GM23338 (cell line): ENCODE results near the gene LCNL1. TPM values are rescaled to one million over a fixed set of nuclear protein-coding genes. Genes with fewer than 3 reads are reported as not detected.

Experiments used
- ATAC-seq: fragments of 200-7000 bp; cut with Tn5 transposase; 3 replicates; pipeline ENCODE4 v1.9.1; 2020
- DNase-seq: peaks from one replicate; pipeline ENCODE4 v3.0.0-alpha.2; 2015; ENCODE audit warnings: low spot score
- H2AFZ ChIP-seq: fragments of 200-600 bp; sonication (generic); 2 replicates; pipeline ENCODE4 v1.8.0; 2016; ENCODE audit warnings: antibody characterized with exemption, mild to moderate bottlenecking, moderate library complexity
- H3F3A ChIP-seq: fragments of 200-600 bp; sonication (generic); replicated peaks from 2 replicates; pipeline ENCODE4 v1.8.0; 2017; ENCODE audit warnings: antibody characterized with exemption, mixed run types, low read depth
- H3K27ac ChIP-seq: fragments of 200-600 bp; sonication (generic); 2 replicates; pipeline ENCODE4 v1.6.1; 2016; ENCODE audit warnings: low read depth
- H3K27me3 ChIP-seq: fragments of 200-600 bp; sonication (generic); 2 replicates; pipeline ENCODE4 v1.8.0; 2016; ENCODE audit warnings: mild to moderate bottlenecking, mixed run types, moderate library complexity; ENCODE audit not compliant: insufficient read depth
- H3K36me3 ChIP-seq: fragments of 200-600 bp; sonication (generic); 2 replicates; pipeline ENCODE4 v1.8.0; 2016; ENCODE audit warnings: mild to moderate bottlenecking; ENCODE audit not compliant: insufficient read depth
- H3K4me1 ChIP-seq: fragments of 200-600 bp; sonication (generic); 2 replicates; pipeline ENCODE4 v1.8.0; 2016; ENCODE audit warnings: mild to moderate bottlenecking, moderate library complexity; ENCODE audit not compliant: insufficient read depth
- H3K4me2 ChIP-seq: fragments of 200-600 bp; sonication (generic); 2 replicates; pipeline ENCODE4 v1.7.1; 2017; ENCODE audit warnings: mixed run types
- H3K4me3 ChIP-seq: fragments of 200-600 bp; sonication (generic); 2 replicates; pipeline ENCODE4 v1.6.1; 2016; ENCODE audit warnings: mixed run types
- H3K79me2 ChIP-seq: fragments of 200-600 bp; sonication (generic); replicated peaks from 2 replicates; pipeline ENCODE4 v1.8.0; 2017; ENCODE audit warnings: mild to moderate bottlenecking; ENCODE audit not compliant: insufficient read depth
- H3K9me2 ChIP-seq: fragments of 200-600 bp; sonication (generic); 2 replicates; pipeline ENCODE4 v1.8.0; 2017; ENCODE audit not compliant: insufficient read depth
- H4K20me1 ChIP-seq: fragments of 200-600 bp; sonication (generic); replicated peaks from 2 replicates; pipeline ENCODE4 v1.8.0; 2017; ENCODE audit warnings: mild to moderate bottlenecking; ENCODE audit not compliant: insufficient read depth
- H3K27ac Mint-ChIP-seq: 2 replicates; pipeline ENCODE4 v1.8.0; 2020; ENCODE audit warnings: inconsistent platforms, mild to moderate bottlenecking, moderate library complexity, mixed read lengths
- H3K27me3 Mint-ChIP-seq: 3 replicates; pipeline ENCODE4 v1.8.0; 2022; ENCODE audit warnings: low read depth, mild to moderate bottlenecking, moderate library complexity, mixed read lengths, inconsistent platforms; ENCODE audit not compliant: insufficient read depth, poor library complexity
- H3K36me3 Mint-ChIP-seq: 3 replicates; pipeline ENCODE4 v1.8.0; 2021; ENCODE audit warnings: low read depth, mild to moderate bottlenecking, inconsistent platforms, moderate library complexity, mixed read lengths
- H3K4me1 Mint-ChIP-seq: 3 replicates; pipeline ENCODE4 v1.8.0; 2020; ENCODE audit warnings: mild to moderate bottlenecking, inconsistent platforms, mixed read lengths
- H3K4me3 Mint-ChIP-seq: 3 replicates; pipeline ENCODE4 v1.8.0; 2021; ENCODE audit warnings: moderate library complexity, mild to moderate bottlenecking, inconsistent platforms, mixed read lengths
- H3K9me3 Mint-ChIP-seq: 3 replicates; pipeline ENCODE4 v1.8.0; 2020; ENCODE audit warnings: moderate library complexity, mild to moderate bottlenecking, inconsistent platforms, mixed read lengths
- CREB1 ChIP-seq: fragments of 250-450 bp; sonication (Bioruptor Pico); IDR thresholded peaks from 2 replicates; pipeline ENCODE4 v1.5.0; 2020; ENCODE audit warnings: low read depth, mild to moderate bottlenecking, moderate library complexity
- CTCF ChIP-seq, 2 experiments: fragments of 200-600 bp in 1 of 2; sonication (generic) in 1 of 2; conservative IDR thresholded peaks; 2 replicates each; pipeline versions ENCODE4 v1.5.1 to v1.6.1; 2016 to 2017; ENCODE audit warnings: antibody characterized with exemption in 2 of 2, low read depth in 2 of 2, mild to moderate bottlenecking in 2 of 2, moderate library complexity in 1 of 2
- ETS1 ChIP-seq: IDR thresholded peaks from 2 replicates; pipeline ENCODE4 v1.6.1; 2016; ENCODE audit warnings: antibody characterized with exemption
- EZH2 ChIP-seq: fragments of 200-600 bp; sonication (generic); IDR thresholded peaks from one replicate; pipeline ENCODE4 v1.8.0; 2017; ENCODE audit warnings: antibody characterized with exemption, mild to moderate bottlenecking, low read depth; ENCODE audit not compliant: unreplicated experiment
- EZH2phosphoT487 ChIP-seq: fragments of 200-600 bp; sonication (generic); IDR thresholded peaks from one replicate; pipeline ENCODE4 v1.8.1; 2018; ENCODE audit warnings: antibody characterized with exemption; ENCODE audit not compliant: unreplicated experiment
- JUNB ChIP-seq: IDR thresholded peaks from one replicate; pipeline ENCODE4 v1.6.1; 2016; ENCODE audit warnings: antibody characterized with exemption; ENCODE audit not compliant: unreplicated experiment
- NANOG ChIP-seq: IDR thresholded peaks from 2 replicates; pipeline ENCODE4 v1.6.1; 2016; ENCODE audit warnings: antibody characterized with exemption, borderline replicate concordance
- POLR2AphosphoS5 ChIP-seq: IDR thresholded peaks from 2 replicates; pipeline ENCODE4 v1.6.1; 2016; ENCODE audit warnings: antibody characterized with exemption, low read depth
- REST ChIP-seq: IDR thresholded peaks from one replicate; pipeline ENCODE4 v1.6.1; 2018; ENCODE audit warnings: antibody characterized with exemption; ENCODE audit not compliant: unreplicated experiment
- STAT1 ChIP-seq: IDR thresholded peaks from one replicate; pipeline ENCODE4 v1.6.1; 2016; ENCODE audit warnings: antibody characterized with exemption; ENCODE audit not compliant: unreplicated experiment
- ZNF114 ChIP-seq: fragments of 250-450 bp; sonication (Bioruptor Pico); IDR thresholded peaks from 2 replicates; pipeline ENCODE4 v1.5.0; 2020; ENCODE audit warnings: mild to moderate bottlenecking, moderate library complexity
- ZNF331 ChIP-seq: fragments of 250-450 bp; sonication (Bioruptor Pico); IDR thresholded peaks from 2 replicates; pipeline ENCODE4 v1.5.0; 2020; ENCODE audit warnings: low read depth, mild to moderate bottlenecking, moderate library complexity
- ZNF462 ChIP-seq: fragments of 250-450 bp; sonication (Bioruptor Pico); IDR thresholded peaks from 2 replicates; pipeline ENCODE4 v1.5.0; 2020; ENCODE audit warnings: mild to moderate bottlenecking, moderate library complexity
- polyA plus RNA-seq: library from polyadenylated mRNA; unstranded; fragments of >200 nt; fragmentation: Nextera tagmentation; extraction: Ambion mirVana; gene quantifications from 2 replicates; pipeline ENCODE4 v1.2.1, GENCODE V29; 2016
- total RNA-seq: library from RNA; depleted of rRNA; stranded (reverse); fragments of >200 nt; shearing (Covaris generic); gene quantifications from 2 replicates; pipeline ENCODE4 v1.2.3, GENCODE V29; 2014

The LCNL1 gene
- total and polyA plus RNA-seq, 2 experiments from 2014 or later = 0.11 TPM; not detected in 1

- no peak for TF ChIP-seq NANOG
Observed at GRCh38 chr9:136964171-136964689, 18.6 kb upstream of the LCNL1 start (continued).

- TF ChIP-seq EZH2 (no peak), ZNF331 (CRISPR knock-in tag) (no peak), CREB1 (CRISPR knock-in tag) (no peak), NANOG (no peak), CTCF (conservative IDR thresholded peaks at IDR 0.05; ENCODE audit: low read depth in 2 of 2) (no peak), STAT1 (no peak), ZNF114 (CRISPR knock-in tag) (no peak), ETS1 (no peak), ZNF462 (CRISPR knock-in tag) (no peak), REST (no peak), POLR2AphosphoS5 (no peak), JUNB (no peak), EZH2phosphoT487 (no peak)
- no peaks in the 10 kb centered on the region for H3K27me3 ChIP-seq
- no peak overlapping the region for H3K4me3 ChIP-seq
- peaks cover 9% of the 10 kb centered on the region for H3K4me1 ChIP-seq
- H3K4me2 ChIP-seq = no peak overlapping the region
- no peak overlapping the region for H3K27ac ChIP-seq
- no peaks in the 10 kb centered on the region for H3K36me3 Mint-ChIP-seq
- H3K9me3 Mint-ChIP-seq = no peaks in the 10 kb centered on the region; the same call in 2 of the 3 replicates
- H3K9me2 ChIP-seq = no peaks in the 10 kb centered on the region
- no peak overlapping the region for H3K27ac Mint-ChIP-seq
- no peaks in the 10 kb centered on the region for H3K36me3 ChIP-seq
- no peak for ATAC-seq
- H4K20me1 ChIP-seq = no peaks in the 10 kb centered on the region
- no peak overlapping the region for H3K4me3 Mint-ChIP-seq
- H2AFZ ChIP-seq = no peak overlapping the region
- peaks cover 9% of the 10 kb centered on the region for H3K4me1 Mint-ChIP-seq
- peaks cover 4% of the 10 kb centered on the region for H3K27me3 Mint-ChIP-seq
- DNase-seq = no peak
- H3K79me2 ChIP-seq = no peaks in the 10 kb centered on the region
- no peaks in the 10 kb centered on the region for H3F3A ChIP-seq
Observed at GRCh38 chr9:136964833-136965422, 17.9 kb upstream of the LCNL1 start.
